Nephron progenitor cell (in vitro differentiated cells): ENCODE measurements around the gene SEH1L.

Experiments
- DNase-seq: peaks from one replicate; pipeline ENCODE4 v3.0.0; 2021
- H3K27ac Mint-ChIP-seq: 2 replicates; pipeline ENCODE4 v1.8.0; 2021; ENCODE audit warnings: mild to moderate bottlenecking, moderate library complexity, mixed read lengths
- H3K27me3 Mint-ChIP-seq: 2 replicates; pipeline ENCODE4 v1.8.0; 2021; ENCODE audit warnings: mild to moderate bottlenecking, low read depth, mixed read lengths; ENCODE audit not compliant: poor library complexity
- H3K36me3 Mint-ChIP-seq: 2 replicates; pipeline ENCODE4 v1.8.0; 2021; ENCODE audit warnings: low read depth, mixed read lengths
- H3K4me1 Mint-ChIP-seq: 2 replicates; pipeline ENCODE4 v1.8.0; 2021; ENCODE audit warnings: mixed read lengths
- H3K4me3 Mint-ChIP-seq: 2 replicates; pipeline ENCODE4 v1.8.0; 2021; ENCODE audit warnings: mild to moderate bottlenecking, moderate library complexity, mixed read lengths
- H3K9me3 Mint-ChIP-seq: 2 replicates; pipeline ENCODE4 v1.8.0; 2021; ENCODE audit warnings: mild to moderate bottlenecking, moderate library complexity, mixed read lengths
- CTCF ChIP-seq: fragments of 200-600 bp; sonication (generic); IDR thresholded peaks from 2 replicates; pipeline ENCODE4 v1.5.0; 2021; ENCODE audit warnings: antibody characterized with exemption

The SEH1L gene

GRCh38 chr18:12930908-12931307 is 16.9 kb upstream of the SEH1L start:
- Mint-ChIP-seq H3K4me3 (no peak overlapping the region), H3K36me3 (no peaks in the 10 kb centered on the region)
- no peak for TF ChIP-seq CTCF

GRCh38 chr18:12933327-12933726 is 14.5 kb upstream of the SEH1L start:
- Mint-ChIP-seq H3K27me3 (peaks cover 10% of the 10 kb centered on the region), H3K27ac (no peak overlapping the region), H3K4me1 (peaks cover 5% of the 10 kb centered on the region), H3K36me3 (no peaks in the 10 kb centered on the region), H3K9me3 (no peaks in the 10 kb centered on the region), H3K4me3 (no peak overlapping the region)
- no peak for TF ChIP-seq CTCF
- DNase-seq: no peak

More at GRCh38 chr18:12930908-12931307, 16.9 kb upstream of the SEH1L start:
- no peak overlapping the region for H3K27ac Mint-ChIP-seq
- H3K9me3 Mint-ChIP-seq: no peaks in the 10 kb centered on the region
- no peaks in the 10 kb centered on the region for H3K27me3 Mint-ChIP-seq
- peaks cover 5% of the 10 kb centered on the region for H3K4me1 Mint-ChIP-seq
- no peak for DNase-seq

GRCh38 chr18:12934454-12935071 is 13.2 kb upstream of the SEH1L start:
- no peak overlapping the region for H3K27ac Mint-ChIP-seq

GRCh38 chr18:12939162-12939561 is 8.6 kb upstream of the SEH1L start:
- H3K27ac Mint-ChIP-seq: no peak overlapping the region
- H3K27me3 Mint-ChIP-seq: peaks cover 10% of the 10 kb centered on the region
- H3K36me3 Mint-ChIP-seq: no peaks in the 10 kb centered on the region
- no peak for DNase-seq
- H3K9me3 Mint-ChIP-seq: no peaks in the 10 kb centered on the region
- no peak overlapping the region for H3K4me3 Mint-ChIP-seq
- peaks cover 5% of the 10 kb centered on the region for H3K4me1 Mint-ChIP-seq
- TF ChIP-seq CTCF: no peak

More at GRCh38 chr18:12934454-12935071, 13.2 kb upstream of the SEH1L start:
- DNase-seq: peak; percentile 83
- Mint-ChIP-seq H3K27me3 (peaks cover 10% of the 10 kb centered on the region), H3K36me3 (no peaks in the 10 kb centered on the region), H3K4me3 (no peak overlapping the region), H3K9me3 (no peaks in the 10 kb centered on the region), H3K4me1 (peaks cover 5% of the 10 kb centered on the region)
- TF ChIP-seq CTCF: peak; percentile 94

GRCh38 chr18:12943215-12943614 is 4.6 kb upstream of the SEH1L start:
- no peak overlapping the region for H3K27ac Mint-ChIP-seq
- no peaks in the 10 kb centered on the region for H3K9me3 Mint-ChIP-seq
- no peak overlapping the region for H3K4me3 Mint-ChIP-seq
- DNase-seq: no peak
- no peaks in the 10 kb centered on the region for H3K27me3 Mint-ChIP-seq
- H3K36me3 Mint-ChIP-seq: no peaks in the 10 kb centered on the region
- H3K4me1 Mint-ChIP-seq: peaks cover 22% of the 10 kb centered on the region
- no peak for TF ChIP-seq CTCF

- no peak overlapping the region for H3K4me3 Mint-ChIP-seq
- no peak for DNase-seq
- no peak overlapping the region for H3K27ac Mint-ChIP-seq
- H3K4me1 Mint-ChIP-seq: peaks cover 22% of the 10 kb centered on the region
- no peaks in the 10 kb centered on the region for H3K27me3 Mint-ChIP-seq
- H3K9me3 Mint-ChIP-seq: peaks cover 12% of the 10 kb centered on the region
- peaks cover 12% of the 10 kb centered on the region for H3K36me3 Mint-ChIP-seq
- no peak for TF ChIP-seq CTCF
These were observed 3.1 kb upstream of the SEH1L start for GRCh38 chr18:12944709-12945108.
